HG03575 (cell line): Measurements from ENCODE around the gene N4BP2L2.

Source experiments
- ATAC-seq: cut with Tn5 transposase; IDR thresholded peaks from one replicate; pipeline ENCODE4 v1.9.1; 2021; ENCODE audit not compliant: unreplicated experiment, insufficient number of reproducible peaks, low FRiP score; ENCODE audit errors: extremely low read depth

Gene N4BP2L2

GRCh38 chr13:32476021-32476731, 62.4 kb downstream of the N4BP2L2 start:
- no peak for ATAC-seq

- ATAC-seq: no peak
Measured at GRCh38 chr13:32474999-32475792, 63.4 kb downstream of the N4BP2L2 start.

- ATAC-seq: no peak
Measured at GRCh38 chr13:32473650-32474049, 64.9 kb downstream of the N4BP2L2 start.

- ATAC-seq: no peak
Measured at GRCh38 chr13:32472194-32472621, 66.4 kb downstream of the N4BP2L2 start.

GRCh38 chr13:32471187-32471922, 67.2 kb downstream of the N4BP2L2 start:
- ATAC-seq: no peak

- ATAC-seq: no peak
Measured at GRCh38 chr13:32468502-32469142, 70.0 kb downstream of the N4BP2L2 start.

GRCh38 chr13:32456591-32456990, 82.0 kb downstream of the N4BP2L2 start:
- no peak for ATAC-seq

- no peak for ATAC-seq
Measured at GRCh38 chr13:32455594-32455903, 83.0 kb downstream of the N4BP2L2 start.

GRCh38 chr13:32454886-32455593, 83.6 kb downstream of the N4BP2L2 start:
- no peak for ATAC-seq

- ATAC-seq: no peak
Measured at GRCh38 chr13:32453981-32454380, 84.6 kb downstream of the N4BP2L2 start.

- no peak for ATAC-seq
Measured at GRCh38 chr13:32448972-32449371, 89.6 kb downstream of the N4BP2L2 start.

- no peak for ATAC-seq
Measured at GRCh38 chr13:32447894-32448623, 90.5 kb downstream of the N4BP2L2 start.

GRCh38 chr13:32446773-32447465, 91.7 kb downstream of the N4BP2L2 start:
- no peak for ATAC-seq

- no peak for ATAC-seq
Measured at GRCh38 chr13:32446220-32446619, 92.4 kb downstream of the N4BP2L2 start.

GRCh38 chr13:32445461-32445860, 93.1 kb downstream of the N4BP2L2 start:
- ATAC-seq: no peak

GRCh38 chr13:32443111-32443510, 95.5 kb downstream of the N4BP2L2 start:
- no peak for ATAC-seq

- ATAC-seq: no peak
Measured at GRCh38 chr13:32438871-32439270, 99.7 kb downstream of the N4BP2L2 start.

GRCh38 chr13:32432856-32433255, 105.7 kb downstream of the N4BP2L2 start:
- ATAC-seq: no peak
